Stimulated activated CD8-positive, alpha-beta memory T cell treated with anti-CD3 and anti-CD28 coated beads, Interleukin-7, amount 100 ng/mL, for 48 hours (primary cell): ENCODE measurements around the gene TM9SF3.
A peak's percentile ranks its signal among the peaks of the same experiment; 100 is the strongest.

ENCODE experiments used
- DNase-seq, 2 donors: peaks; one replicate each; pipeline ENCODE4 v3.0.0-alpha.2; 2020; ENCODE audit warnings: low read depth in 1 of 2; ENCODE audit errors: extremely low read depth in 1 of 2

Gene TM9SF3

GRCh38 chr10:96513305-96513697 lies 73.5 kb downstream of the TM9SF3 start:
- DNase-seq, result peak; percentile 14 to 17

- no peak for DNase-seq
Observed at GRCh38 chr10:96512524-96513304, 74.1 kb downstream of the TM9SF3 start.

DNA sequence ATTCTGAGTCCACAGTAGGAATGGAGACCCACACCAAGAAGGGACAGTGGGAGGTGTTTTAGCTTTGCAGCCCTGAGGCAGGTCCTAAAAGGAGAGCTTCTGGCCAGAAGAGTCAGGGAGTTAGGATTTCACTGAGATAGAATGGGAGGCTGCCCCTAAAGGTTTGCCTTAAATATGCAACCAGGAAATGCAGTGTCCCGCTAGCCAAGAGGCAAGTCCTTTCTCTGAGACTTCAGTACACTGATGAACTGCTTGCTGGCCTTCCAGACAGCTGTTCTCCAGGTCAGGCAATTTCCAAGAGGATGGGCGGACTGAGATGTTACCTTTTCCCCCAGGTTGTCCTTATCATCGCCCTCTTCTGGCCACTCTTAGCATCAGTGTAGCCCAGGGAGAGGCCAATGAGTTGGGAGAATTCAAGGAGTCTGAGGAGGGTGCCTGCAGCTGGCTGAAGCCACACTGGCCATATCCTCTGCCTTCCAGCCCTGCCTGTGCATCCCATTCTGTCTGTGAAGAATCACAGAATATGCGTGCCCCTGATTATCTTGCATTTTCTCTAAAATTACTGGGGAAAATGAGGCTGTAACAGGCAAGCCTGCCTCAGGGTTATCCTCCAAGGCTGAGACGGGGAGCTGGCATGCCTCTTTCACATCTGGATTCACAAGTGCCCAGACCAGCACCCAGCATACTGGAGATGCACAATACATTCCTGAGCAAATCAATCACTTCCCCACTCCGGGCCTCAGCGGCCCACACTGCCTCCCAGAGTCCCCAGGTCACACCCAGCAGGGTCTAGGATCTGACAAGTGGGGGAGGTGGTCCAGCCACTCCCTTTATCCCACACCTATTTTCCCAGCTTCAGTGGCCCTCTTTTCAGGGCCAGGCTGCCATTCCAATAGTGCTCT lies 75.5 kb downstream of the TM9SF3 start:
- DNase-seq, result no peak

- DNase-seq, result no peak
Observed at GRCh38 chr10:96509017-96509641, 77.7 kb downstream of the TM9SF3 start.

DNA sequence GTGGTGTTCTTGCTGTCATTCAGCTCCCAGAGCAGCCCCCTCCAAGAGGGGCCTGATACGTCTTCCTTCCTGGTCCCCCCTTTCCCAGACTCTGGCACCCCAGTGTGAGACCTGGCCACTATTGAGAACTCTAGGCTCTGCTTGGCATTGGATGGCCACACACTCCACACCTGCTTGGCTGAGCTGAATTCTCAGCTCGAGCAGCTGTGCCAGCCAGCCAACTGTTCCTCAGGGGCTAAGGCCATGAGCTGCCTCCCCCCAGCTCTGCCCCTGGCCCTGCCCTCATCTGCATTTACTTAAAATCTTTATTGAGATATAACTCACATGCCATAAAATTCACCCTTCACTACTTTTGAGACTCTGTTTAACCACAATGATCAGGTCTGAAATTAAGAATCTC lies 79.8 kb downstream of the TM9SF3 start:
- DNase-seq, result no peak

DNA sequence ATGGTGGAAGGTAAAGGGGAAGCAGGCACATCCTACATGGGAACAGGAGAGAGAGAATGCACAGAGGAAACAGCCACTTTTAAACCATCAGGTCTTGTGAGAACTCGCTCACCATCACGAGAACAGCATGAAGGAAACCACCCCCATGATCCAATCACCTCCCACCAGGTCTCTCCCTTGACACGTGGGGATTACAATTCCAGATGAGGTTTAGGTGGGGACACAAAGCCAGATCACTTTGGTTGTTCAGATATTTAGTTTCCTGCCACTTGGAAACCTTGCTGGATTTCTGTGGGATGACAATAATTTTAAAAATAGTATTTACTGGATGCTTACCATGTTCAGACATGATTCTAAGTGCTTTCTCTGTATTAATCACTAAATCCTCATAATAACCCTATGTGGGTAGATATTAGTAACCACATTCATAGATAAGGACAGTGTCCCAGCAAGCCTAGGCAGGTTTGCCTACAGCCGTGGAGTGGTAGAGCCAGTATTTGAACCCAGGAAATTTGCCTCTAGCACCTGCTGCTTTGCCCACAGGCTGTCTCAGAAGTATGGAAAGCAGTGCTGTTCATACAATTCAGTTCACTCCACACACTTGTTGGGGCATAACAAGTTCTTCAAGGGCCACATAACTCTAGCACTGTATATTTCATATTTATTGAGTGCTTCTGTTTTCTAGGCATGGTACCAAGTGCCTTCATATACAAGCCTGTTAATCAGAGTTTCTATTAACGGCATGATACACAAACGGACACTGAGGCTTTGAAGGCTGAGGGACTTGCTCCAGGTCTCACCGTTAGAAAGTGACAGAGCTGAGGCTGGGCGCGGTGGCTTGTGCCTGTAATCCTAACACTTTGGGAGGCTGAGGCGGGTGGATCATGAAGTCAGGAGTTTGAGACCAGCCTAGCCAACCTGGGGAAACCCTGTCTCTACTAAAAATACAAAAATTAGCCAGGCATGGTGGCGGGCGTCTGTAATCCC lies 81.4 kb downstream of the TM9SF3 start:
- DNase-seq, result no peak

DNA sequence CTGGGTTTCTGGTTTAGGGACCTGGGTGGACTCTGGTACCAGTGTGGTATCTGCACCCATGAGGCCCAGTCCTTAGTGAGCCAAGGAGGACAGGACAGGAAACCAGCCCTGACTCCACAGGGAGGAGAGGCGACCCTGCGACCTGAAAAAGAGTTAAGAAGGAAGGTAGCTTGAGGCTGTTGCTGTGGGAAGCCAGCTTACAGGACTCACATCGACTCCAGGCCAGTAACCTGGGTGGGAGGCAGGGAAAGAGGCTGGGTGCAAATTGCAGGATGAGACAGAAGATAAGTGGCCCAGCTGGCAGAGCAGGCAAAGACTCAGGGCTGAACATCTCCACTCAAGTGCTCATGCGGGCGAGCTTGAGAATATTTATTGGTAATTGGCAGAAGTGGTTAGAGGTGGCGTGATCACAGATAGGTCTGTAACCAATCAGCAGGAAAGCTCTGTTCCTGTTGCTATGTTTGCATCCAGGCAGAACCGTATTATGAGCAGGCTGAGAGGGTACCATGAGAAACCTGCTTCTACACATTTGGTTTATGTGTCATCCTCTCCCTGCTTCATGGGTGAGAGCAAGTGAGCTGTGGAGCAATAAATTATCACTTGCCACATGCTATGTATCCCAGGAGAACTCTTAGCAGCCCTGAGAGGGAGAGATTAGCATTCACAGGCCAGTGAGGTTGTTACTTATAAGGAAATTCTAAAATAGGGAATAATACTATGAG lies 84.1 kb downstream of the TM9SF3 start:
- no peak for DNase-seq

GRCh38 chr10:96501985-96502384 lies 84.8 kb downstream of the TM9SF3 start:
- DNase-seq, result no peak

DNA sequence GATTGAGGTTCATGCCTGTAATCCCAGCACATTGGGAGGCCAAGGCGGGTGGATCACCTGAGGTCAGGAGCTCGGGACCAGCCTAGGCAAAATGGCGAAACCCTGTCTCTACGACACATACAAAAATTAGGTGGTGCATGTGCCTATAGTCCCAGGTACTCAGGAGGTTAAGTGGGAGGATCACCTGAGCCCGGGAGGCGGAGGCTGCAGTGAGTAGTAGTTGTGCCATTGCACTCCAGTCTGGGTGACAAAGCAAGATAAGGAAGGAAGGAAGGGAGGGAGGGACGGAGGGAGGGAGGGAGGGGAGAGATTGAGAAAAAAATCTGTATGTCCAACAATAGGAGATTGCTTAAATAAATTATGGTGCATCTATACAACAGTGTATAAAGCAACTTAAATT lies 86.3 kb downstream of the TM9SF3 start:
- no peak for DNase-seq

- DNase-seq, result no peak
Observed at GRCh38 chr10:96500050-96500449, 86.8 kb downstream of the TM9SF3 start.

DNA sequence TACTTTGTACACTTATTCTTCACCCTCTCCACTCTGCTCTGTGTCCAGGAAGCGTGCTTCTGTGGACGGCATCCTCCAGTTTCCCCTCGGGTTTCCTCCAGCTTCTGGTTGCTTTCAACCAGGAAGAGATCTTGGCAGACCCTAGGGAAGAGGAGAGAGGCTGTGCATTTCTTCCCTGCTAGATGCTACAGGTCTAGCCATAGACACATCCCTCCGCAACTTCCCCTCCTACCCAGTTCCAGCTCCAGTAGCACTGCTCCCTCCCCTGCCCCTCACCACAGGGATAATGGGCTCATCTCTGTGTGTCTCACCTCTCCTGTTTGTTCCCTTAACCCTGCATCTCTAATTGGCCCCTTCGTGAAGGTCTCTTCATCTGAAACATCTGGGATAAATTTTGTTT lies 89.4 kb downstream of the TM9SF3 start:
- no peak for DNase-seq

DNA sequence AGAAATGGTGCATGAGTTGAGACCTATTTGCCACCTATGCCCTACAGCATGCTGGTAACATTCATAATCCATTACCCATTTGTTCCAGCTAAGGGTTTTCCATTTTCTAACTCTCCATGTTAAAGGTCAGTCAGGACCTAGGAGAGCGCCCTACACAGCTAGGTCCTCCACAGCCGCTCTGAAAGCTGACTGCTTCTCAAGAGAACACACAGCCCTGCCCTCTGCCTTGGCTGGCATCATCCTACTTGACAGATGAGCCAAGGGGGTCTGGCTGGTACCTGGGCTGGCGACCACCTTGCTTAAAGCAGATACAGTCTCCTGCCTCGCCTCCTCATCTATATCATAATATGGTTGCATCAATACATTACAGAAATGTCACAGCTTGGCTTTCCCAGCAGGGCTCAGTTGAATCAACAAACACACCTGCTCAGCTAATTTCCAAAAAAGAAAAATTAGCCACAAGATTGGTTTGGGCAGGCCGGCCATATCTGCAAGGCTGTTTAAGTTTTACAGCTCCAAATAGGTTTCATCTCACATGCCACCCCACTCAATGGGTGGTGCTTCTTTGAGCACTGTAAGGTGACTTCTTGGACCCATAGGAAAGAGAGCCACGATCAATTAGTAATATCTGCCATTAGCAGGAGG lies 90.4 kb downstream of the TM9SF3 start:
- no peak for DNase-seq

- no peak for DNase-seq
Observed at GRCh38 chr10:96495544-96495943, 91.3 kb downstream of the TM9SF3 start.

- no peak for DNase-seq
Observed at GRCh38 chr10:96494694-96495093, 92.1 kb downstream of the TM9SF3 start.

DNA sequence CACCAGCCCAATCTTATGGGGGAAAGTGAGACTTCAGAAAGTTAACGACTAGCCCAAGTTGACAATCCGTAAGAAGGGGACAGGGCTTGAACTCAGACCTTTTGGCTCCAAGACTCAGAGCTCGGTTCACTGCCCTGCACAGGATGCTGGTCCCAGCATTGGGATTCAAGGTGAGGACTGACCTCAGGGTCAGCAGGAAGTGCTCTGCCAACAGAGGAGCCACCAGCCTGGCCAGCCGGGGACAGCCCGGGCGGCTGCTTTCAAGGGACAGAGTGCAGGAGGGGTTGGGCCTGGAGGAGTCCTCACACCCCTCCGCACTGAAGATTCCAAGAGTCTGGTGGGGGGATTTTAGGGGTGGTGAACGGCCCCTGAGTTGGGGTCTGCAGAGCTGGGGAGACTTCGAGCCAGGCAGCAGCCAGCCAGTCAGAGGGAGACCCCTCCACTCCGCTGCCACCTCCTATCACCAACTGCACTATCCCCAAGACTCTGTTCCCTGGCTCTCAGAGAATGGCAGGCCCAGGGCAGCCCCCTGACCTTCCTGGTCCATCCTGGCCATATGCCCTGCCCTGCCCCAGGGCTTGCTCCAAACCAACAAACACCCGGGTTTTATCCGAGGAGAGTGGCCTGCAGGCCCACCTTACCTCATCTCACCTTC lies 92.8 kb downstream of the TM9SF3 start:
- no peak for DNase-seq

GRCh38 chr10:96493254-96493653 lies 93.6 kb downstream of the TM9SF3 start:
- DNase-seq, result no peak

DNA sequence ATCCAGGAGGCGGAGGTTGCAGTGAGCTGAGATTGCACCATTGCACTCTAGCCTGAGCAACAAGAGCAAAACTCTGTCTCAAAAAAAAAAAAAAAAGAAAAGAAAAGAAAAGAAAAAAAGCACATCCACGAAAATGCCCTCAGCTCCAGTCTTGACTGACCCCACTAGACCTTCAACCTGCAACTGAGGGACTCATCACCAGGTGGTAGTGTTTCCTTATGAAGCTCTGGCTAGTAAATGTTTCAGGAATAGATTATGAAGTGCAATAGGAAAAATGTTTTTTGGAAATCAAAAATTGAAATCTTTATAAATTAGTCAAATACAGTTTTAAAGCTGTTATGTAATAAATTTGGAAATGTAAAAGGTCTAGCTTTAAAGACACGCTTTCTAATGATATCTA lies 95.5 kb downstream of the TM9SF3 start:
- DNase-seq, result no peak

DNA sequence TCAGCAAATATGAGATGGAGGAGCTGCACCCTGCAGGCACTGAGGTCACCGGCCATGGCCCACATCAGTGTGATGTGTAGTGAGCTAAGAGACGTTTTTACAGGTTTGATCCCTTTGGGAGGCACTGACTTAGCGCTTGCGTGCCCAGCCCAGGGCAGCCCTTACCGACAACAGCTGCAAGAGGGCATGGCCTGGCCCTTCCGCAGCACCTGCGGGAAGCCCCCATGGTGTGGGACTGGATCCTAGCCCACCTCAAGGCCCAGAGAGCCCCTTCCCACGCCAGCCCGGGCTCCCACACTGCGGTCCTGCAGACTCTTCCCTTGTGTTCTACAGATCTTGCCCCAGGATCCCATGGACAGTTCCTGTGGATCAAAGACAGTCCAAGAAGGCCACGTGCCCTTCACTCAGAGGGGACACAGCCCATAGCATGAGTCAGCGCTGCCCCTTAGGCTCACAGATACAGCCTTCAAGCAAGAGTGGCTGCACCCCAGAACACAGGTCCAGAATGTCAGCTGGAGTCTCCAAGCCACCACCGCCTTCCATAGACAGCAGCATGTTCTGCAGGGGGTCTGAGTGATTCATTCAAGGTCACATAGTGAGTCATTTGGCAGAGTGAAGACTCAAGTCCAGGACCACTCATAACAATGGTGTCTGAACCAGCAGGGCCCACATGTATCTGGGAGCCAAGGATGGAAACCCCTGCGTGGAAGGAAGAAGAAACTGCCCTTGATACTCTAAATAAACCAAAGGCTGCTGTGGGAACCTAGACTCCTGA lies 98.5 kb downstream of the TM9SF3 start:
- DNase-seq, result no peak
